Activated CD4-positive, alpha-beta T cell treated with anti-CD3 and anti-CD28 coated beads for 4 hours (primary cell): Measurements from ENCODE around the gene ADARB2.

ENCODE experiments used
- DNase-seq, 2 donors: peaks; one replicate each; pipeline ENCODE4 v3.0.0-alpha.2; 2020

ADARB2 gene

DNA sequence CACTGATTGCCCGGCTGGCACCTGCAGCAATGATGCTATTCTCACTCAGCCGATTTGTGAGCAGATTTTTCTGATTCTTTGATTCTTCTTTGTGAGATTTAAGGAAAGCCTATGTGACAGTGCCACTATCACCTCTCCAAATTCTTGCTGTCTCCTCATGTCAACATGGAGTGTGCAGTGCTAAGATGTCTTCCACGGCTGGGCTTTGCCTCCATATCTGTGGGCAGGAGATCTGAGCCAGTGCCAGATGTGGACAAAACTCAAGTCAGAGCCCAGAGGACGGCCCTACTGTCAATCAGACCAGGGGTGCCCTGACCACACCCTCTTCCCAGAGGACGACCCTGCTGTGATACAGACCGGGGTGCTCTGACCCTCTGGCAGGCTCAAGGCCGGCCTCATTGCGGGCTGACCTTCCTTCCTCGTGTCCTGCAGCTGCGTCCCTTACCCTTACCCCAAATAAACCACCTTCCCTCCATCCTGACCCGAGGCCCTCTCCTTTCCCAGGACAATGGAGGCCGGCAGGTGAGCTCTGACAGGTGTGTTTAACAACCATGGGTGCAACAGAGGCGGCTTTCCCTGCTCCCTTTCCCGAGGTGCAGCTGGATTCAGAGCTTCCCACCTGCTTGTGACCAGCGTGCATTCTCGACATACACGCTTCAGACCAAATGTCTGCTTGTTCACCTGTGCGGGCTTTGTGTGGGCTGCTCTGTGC lies 221.4 kb downstream of the ADARB2 start:
- no peak for DNase-seq

DNA sequence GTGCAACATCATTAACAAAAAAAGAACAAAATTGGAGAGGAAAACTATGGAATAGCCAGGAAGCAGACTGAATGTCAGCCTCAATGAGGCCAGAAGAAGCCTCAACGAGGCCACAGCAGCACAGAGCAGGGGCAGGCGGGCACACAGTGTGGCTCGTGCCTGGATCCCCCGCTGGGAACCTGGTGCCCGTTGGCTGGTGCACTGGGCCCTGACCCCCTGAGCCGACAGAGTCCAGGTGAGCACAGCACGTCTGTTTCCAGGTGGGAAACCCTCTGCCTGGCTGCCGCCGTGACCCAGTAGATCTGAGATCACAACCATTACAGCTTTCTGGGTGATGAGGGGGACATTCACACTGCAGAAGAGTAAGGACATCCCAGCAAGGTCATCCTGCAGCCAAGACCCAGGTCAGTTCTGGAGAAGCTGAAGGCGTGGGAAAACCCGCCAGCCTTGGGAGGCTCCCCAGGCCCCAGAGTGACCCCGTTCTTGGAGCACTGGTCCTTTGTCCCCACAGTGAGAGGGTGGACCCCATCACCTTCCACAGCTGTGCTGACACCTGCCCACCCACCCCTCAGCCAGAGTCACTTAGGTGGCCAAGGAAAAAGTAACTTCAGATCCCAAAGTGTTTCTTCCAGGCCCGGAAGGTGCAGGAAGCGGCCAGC lies 222.1 kb downstream of the ADARB2 start:
- no peak for DNase-seq

DNA sequence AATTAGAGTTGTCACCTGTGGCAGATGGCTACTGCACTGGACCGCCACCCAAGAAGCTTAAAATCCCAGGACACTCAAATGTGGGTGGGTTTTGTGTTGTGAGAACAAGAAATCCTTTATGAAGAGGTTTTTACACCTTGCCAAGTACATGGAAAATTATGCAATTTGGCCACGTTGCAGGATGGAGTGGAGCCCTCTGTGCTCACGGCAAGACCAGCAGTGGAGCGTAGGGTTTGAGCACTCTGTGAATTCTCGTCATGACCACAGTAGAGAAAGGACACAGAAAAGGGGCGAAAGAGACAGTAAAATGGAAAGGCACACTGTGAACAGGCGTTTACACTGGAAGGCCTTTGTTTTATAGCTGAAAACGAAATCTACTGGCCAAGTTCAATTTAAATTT lies 222.6 kb downstream of the ADARB2 start:
- no peak for DNase-seq

DNA sequence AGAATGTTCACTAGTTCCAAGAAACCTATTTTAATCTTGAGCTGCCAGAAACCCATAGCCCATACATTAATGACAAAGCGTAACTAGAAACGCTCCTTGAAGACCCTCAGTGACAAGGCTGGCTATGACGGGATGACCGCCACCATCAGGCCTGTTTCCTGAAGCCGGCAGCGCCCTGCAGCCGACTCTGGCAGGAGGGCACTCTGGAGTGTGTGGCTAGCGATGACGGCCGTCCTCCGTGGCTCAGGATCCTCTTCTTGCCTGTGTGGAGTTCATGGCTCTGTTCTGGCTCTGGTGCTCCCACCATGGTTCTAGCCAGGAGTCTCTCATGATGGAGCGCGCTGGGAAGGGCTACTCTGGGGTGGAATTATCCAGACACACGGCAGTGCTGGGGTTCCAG lies 224.1 kb downstream of the ADARB2 start:
- no peak for DNase-seq

DNA sequence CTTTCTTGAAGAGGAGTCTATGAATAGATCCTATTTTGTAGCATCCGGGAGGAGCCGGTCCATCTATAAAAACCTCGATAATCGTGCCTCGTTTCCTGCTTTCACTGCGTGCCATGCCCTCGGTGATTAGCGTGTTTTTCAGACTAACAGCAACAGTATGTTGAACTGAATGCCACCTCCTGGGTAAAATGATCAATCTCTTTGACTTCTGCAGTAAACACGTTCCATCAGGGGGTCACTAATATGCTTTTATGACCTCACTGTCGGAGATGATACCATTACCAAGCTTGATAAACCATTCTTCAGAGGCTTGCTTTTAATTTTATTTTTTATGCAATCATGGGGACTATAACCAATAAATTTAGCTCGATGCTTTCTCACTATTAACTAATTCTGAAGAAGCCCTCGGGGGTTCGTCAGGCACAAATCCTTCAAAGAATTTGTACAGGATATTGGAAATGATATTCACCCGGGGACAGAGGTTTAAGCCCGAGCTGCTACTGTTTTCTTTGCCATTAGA lies 228.3 kb downstream of the ADARB2 start:
- DNase-seq = no peak

DNA sequence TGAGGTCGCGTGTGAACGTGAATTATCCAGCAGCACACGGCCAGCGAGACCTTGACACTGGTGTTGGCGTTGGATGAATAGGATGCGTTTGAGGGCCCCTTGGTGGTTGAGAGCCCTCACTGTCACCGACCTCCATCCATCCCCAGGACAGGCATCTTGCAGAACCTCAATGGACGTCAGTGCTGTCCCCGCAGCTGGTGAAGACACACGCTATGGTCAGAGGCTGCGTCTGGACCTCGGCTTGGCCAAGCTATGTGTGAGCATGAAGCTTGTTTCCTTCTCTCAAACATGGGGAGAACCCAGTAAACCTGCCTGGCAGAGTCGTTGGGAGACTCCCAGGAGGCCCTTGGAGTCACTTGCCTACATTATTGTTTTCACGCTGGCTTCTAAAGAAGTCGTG lies 229.2 kb downstream of the ADARB2 start:
- no peak for DNase-seq

DNA sequence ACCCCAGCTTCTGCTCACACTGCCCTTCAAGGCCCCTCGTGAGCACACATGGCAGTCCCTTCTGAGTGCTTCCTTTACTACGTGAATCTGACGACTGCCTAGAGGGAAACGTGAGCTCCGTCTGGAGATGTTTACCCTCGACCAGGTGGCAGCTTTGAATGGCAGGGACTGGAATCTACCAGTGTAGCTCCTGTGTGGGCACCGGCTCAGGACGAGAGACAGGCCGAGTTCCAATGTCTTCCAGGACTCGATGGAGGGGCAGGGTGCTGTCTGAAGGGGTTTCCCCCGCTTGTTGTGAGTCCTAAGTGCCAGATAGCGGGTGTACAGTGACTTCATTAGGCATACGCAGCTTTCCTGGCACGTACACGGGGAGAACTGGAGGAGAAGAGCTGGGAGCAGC lies 229.9 kb downstream of the ADARB2 start:
- DNase-seq = no peak

DNA sequence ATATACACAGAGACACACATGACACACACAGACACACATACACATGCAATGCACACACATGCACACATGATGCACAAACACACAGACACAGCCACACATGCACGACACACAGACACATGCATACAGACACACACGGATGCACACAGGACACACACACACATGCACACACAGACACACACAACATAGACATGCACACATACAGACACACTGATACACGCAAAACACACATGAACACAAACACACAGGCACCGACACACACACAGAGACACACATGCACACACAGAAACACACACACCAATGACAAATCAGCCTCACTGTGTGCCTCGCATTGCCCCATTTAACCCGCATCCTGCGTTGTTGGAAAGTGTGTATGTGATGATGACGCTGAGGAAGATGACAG lies 232.4 kb downstream of the ADARB2 start:
- DNase-seq = no peak

DNA sequence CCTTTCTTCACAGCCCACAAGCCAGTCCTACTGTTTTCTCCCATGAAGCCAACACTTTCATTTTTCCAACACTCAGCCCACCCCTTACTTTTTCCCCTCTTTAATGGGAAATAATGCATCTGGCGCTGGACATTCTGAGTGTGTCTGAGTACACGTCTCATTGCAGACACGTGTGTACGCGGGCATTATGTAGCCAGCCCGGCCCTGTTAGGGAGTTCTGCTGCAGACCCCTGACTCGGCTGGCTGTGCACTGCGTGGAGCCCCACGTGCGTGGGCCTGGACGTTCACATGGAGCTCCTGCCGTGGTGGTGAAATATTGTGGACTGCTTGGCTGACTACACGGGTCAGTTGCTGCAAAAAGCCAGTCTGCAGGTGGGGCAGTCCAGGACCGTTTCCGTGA lies 233.0 kb downstream of the ADARB2 start:
- DNase-seq = no peak

DNA sequence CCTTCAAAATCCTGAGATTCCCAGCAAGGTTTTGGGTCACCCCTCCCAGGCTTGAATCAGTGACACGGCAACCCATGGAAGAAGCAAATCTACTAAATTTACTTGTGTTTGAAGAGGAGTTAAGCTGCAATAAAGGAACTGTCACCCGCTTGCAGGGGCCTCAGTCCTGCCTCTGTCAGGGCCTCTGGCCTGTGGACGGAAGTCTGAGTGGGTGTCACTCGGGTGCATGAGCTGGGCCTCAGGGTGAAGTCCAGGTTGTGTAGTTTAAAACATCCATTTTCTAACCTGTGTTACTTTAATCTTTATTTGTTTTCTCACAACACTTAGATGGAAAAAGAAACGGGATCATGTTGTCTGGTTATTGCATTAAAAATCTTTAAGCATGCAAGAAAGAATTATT lies 234.9 kb downstream of the ADARB2 start:
- DNase-seq = no peak

DNA sequence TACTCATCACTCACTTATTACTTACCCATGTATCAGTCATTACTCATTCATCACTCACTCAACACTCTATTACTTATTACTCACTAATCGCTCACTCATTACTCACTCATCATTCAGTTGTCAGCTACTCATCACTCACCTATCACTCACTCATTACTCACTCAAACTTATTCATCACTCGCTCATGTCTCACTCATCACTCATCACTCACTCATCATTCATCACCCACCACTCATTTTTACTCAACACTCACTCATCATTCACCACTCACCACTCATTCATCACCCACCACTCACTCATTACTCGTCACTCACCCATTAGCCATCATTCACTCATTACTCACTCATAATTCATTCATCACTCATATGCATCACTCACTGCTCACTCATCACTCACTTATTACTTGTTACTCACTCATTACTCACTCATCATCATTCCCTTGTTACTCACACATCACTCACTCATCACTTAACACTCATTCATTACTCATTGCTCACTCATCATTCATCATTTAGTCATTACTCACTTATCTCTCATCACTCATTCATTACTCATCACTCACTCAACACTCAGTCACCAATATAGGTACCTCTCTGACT lies 237.9 kb downstream of the ADARB2 start:
- DNase-seq = no peak

DNA sequence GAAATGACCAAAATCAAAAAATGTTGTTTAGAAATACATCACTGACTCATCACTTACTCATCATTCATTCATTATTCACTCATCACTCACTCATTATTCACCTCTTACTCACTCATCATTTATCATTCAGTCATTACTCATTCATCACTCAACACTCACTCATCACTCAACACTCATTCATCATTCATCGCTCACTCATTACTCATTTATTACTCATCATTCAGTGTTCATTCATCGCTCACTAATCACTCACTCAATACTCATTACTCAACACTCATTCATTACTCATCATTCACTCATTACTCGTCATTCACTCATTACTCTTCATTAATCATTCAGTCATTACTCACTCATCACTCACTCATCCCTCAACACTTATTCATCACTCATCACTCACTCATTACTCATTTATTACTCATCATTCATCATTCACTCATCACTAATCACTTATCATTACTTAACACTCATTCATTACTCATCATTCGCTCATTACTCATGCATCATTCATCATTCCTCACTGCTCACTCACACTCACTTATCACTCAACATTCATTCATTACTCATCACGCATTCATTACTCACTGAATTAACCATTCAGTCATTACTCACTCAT lies 238.5 kb downstream of the ADARB2 start:
- DNase-seq = no peak

DNA sequence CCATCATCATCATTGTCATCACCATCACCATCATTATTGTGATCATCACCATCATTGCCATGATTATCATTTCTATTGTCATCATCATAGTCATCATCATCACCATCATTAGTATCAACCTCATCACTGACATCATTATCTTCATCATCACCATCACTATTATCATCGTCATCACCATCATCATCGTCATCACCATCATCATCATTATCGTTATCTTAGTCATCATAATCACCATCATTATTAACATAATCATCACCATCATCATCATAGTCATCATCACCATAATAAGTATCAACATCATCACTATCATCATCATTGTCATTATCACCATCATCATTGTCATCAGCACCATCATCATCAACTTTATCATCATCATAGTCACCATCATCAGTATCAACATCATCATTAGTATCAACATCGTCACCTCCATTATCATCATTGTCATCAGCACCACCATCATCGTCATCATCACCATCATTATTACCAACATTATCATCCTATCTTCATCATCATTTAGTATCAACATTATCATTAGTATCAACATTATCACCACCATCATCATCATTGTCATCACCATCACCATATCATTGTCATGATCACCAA lies 241.3 kb downstream of the ADARB2 start:
- no peak for DNase-seq

DNA sequence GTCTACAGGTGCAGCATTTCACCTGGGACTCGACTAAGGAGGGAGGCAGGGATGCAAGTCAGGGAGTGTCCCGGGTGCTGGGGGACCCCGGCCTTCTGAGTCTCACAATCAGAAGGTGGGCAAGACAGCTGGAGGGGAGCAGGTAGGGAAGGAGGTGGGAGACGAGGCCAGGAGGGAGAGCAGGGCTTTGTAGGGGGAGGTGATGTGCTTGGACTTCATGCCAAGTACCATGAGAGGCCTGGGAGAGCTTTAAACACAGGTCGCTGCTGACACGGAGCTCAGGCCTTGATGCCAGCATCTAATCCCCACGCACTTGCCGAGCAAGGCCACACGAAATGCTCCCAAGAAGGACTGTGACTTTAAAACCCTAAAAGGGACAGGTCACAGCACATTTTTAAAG lies 244.7 kb downstream of the ADARB2 start:
- no peak for DNase-seq

DNA sequence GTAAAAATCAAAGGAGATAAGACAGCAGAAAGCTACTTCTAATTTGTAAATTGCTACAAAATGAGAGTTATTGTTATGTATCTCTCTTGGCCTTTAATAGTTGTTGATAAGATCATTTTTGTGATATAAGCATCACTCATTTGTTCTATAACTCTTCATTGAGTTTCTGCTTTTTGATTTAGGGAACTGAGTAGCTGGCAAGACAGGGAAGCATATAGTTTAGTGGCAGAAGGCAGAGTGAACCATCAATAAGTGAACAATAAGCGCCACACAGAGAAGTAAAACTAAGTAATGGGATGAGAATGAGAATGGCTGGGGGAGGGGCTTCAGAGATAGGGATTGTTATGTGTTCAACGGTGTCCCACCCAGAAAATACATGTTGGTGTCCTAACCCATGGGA lies 245.4 kb downstream of the ADARB2 start:
- DNase-seq = no peak

DNA sequence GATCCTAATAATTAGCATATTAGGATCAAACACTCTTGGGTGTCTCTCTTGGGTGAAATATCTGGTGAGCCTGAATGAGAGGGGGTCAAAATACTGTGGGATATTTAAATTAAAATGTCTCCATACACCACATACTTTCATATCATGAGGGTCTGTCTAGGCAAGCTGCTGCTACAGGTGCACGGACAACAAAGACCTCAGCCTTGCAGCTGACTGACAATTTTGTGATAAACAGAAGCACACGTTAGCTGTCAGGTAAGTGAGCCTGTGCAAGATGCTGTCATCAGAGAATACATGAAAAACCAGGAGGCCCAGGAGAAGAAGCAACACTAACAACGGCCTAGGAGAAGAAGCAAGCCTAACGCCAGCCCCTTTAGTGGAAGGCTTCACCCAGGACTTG lies 247.5 kb downstream of the ADARB2 start:
- no peak for DNase-seq

DNA sequence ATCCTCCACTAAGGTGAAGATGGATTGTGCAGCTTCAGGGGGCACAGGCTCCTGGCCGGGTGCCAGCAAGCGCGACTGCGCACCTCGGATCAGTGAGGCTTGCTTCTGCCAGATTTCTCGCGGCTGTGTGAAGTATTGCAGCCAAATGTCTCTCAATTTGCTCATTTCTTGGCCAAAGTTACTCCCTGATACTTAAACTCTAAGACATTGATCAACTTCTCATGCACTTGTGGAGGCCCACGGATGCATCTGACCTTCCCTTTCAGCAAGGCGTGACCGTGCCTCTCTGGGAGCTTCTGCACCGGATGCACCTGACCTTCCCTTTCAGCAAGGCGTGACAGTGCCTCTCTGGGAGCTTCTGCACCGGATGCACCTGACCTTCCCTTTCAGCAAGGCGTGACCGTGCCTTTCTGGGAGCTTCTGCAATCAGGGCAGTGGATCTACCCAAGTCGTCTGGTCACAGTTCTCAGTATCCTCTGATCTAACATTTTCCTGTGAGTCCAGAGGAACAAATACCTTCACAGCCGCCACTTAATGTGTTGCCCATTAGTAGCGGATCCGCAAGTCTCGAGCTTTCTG lies 248.3 kb downstream of the ADARB2 start:
- no peak for DNase-seq

DNA sequence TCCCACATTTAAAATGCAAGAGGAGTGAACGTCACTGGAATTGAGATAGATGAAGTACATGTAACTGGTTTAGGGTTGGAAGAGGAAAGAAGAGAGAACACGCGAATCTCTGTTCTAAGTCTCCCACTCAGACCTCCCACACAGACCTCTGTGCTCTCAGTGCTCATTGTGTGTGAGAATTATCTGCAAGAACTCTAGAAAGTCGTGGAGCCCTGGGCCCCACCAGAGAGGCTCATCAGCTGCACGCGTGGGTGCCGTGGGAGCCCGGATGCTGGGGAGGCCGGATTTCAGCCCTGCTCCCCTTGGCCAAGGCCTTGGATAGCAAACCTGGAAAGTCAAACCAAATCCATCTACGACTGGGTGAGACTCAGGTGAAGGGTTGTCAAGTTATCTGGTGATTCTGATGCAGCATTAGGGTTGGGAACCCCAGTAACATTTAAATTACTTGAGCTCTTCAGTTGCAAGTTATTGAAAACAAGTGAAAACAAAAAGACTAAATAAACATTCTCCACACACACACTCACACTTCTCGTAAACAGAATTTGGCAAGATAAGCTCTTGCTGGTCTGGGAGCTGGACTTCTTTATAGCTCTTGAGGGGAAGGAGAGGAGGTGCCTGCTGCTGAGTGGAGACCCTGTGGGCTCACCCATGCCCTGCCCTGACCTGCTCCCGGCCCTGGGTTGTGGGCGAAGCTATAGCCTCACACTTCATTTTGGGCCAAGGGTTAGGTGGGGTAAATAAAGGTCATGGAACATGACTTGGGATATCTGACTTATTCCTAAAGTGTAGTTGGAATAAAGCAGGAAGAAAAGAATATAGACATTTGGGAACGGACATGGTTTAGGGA lies 250.3 kb downstream of the ADARB2 start:
- DNase-seq = no peak

DNA sequence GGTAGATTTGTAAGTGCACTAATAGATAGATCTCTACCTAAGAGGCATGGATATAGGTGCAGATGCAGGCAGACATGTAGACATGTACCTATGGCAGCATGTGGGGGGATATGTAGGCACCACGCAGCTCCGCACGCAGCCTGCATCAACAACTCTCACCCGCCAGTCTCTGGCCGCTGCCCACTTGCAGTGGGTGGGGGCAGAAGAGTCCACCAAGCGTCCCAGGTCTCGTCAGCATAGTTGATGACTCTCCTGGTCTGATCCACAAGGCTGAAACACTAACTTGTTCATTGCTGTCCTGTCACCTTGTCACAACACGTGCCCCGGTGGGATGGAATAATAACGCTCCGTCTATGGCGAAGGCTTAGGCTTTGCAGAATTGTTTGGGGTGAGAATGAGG lies 252.0 kb downstream of the ADARB2 start:
- DNase-seq = no peak

DNA sequence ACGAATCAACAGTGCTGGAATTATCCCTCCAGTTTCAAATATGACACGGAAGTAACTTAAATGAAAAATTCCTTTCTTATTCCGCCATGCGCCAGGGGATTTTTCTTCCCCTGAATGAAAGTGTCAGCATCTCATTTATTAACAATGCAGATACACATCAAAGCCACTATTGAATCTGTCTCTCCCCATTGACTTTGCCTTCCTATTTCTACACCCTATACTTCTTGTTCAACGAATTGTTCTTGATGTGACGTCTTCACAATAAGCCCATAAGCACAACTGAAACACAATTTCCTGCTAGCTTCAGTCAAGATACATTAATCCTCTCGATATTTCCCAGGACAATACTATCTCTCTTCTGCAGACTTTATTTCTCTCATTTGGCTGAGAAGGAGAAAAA lies 253.5 kb downstream of the ADARB2 start:
- DNase-seq = no peak

DNA sequence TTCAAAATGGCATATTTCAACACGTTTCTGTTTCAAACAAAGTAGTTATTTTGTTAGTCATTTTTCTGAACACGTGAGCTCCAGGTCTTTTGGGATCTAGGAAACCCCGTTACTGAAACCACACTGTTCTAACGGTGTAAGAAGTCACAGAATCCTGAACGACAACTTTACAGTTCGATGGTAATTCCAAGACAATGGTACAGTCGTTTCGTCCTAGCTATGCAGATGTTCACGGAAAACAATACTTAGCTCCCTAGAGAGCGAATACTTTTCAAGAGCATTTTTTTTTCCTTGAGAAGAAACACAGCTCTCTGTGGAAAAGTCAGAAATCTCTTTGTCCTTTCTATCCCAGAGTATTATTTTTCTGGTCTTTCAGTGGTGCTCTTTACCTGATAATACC lies 254.1 kb downstream of the ADARB2 start:
- DNase-seq = no peak

DNA sequence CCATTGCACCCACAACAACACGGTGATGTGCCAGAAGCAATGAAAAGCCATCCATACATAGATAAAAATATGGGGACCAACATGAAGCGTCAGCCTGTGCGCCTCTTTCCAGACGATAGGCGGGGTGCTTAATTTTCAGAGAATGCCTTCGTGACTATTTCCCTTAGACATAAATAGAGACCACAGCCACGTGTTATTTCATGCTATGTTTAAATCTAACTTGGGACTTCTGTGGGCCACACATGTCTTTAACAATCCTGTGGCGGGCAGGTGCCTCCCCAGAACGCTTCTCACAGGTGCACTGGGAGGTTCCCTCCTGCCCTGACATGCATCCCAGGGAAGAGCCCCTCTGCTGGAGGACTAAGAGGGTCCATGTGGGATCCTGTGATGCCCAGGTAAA lies 259.7 kb downstream of the ADARB2 start:
- DNase-seq = no peak
